Stimulated activated CD4-positive, alpha-beta T cell treated with anti-CD3 and anti-CD28 coated beads, Interleukin-4, amount 100 ng/mL, for 48 hours (primary cell): ENCODE results near the gene ZBTB2.

Experiments used
- DNase-seq, 2 donors: peaks; one replicate each; pipeline ENCODE4 v3.0.0-alpha.2; 2020; ENCODE audit warnings: low read depth in 2 of 2

Gene ZBTB2

GRCh38 chr6:151391471-151392413, at the start of gene ZBTB2:
TSS of gene ZBTB2 (minus strand) at chr6:151391559. CDS start at chr6:151373637, 17,922 bp downstream.
- DNase-seq = peak; percentile 41 to 43

- DNase-seq = no peak
Measured at GRCh38 chr6:151440930-151441329, 49.6 kb upstream of the ZBTB2 start.

GRCh38 chr6:151440498-151440897, 49.1 kb upstream of the ZBTB2 start:
- no peak for DNase-seq

- no peak for DNase-seq
Measured at GRCh38 chr6:151437401-151437800, 46.0 kb upstream of the ZBTB2 start.

- DNase-seq = no peak
Measured at GRCh38 chr6:151436802-151437201, 45.4 kb upstream of the ZBTB2 start.

- no peak for DNase-seq
Measured at GRCh38 chr6:151436300-151436699, 44.9 kb upstream of the ZBTB2 start.

- no peak for DNase-seq
Measured at GRCh38 chr6:151434369-151434768, 43.0 kb upstream of the ZBTB2 start.

- DNase-seq = no peak
Measured at GRCh38 chr6:151432651-151433050, 41.3 kb upstream of the ZBTB2 start.

- no peak for DNase-seq
Measured at GRCh38 chr6:151431337-151431736, 40.0 kb upstream of the ZBTB2 start.

GRCh38 chr6:151430886-151431285, 39.5 kb upstream of the ZBTB2 start:
- no peak for DNase-seq

- no peak for DNase-seq
Measured at GRCh38 chr6:151428093-151428735, 36.9 kb upstream of the ZBTB2 start.

GRCh38 chr6:151425561-151425960, 34.2 kb upstream of the ZBTB2 start:
- DNase-seq = no peak

- DNase-seq = no peak
Measured at GRCh38 chr6:151422981-151423380, 31.6 kb upstream of the ZBTB2 start.

GRCh38 chr6:151417477-151417876, 26.1 kb upstream of the ZBTB2 start:
- no peak for DNase-seq

- DNase-seq = no peak
Measured at GRCh38 chr6:151414641-151415260, 23.4 kb upstream of the ZBTB2 start.

- no peak for DNase-seq
Measured at GRCh38 chr6:151413372-151414145, 22.2 kb upstream of the ZBTB2 start.

- DNase-seq = no peak
Measured at GRCh38 chr6:151412909-151413308, 21.6 kb upstream of the ZBTB2 start.

- no peak for DNase-seq
Measured at GRCh38 chr6:151409679-151410078, 18.3 kb upstream of the ZBTB2 start.

- DNase-seq = no peak
Measured at GRCh38 chr6:151409260-151409659, 17.9 kb upstream of the ZBTB2 start.

- DNase-seq = no peak
Measured at GRCh38 chr6:151408858-151409257, 17.5 kb upstream of the ZBTB2 start.

GRCh38 chr6:151403919-151404308, 12.6 kb upstream of the ZBTB2 start:
- DNase-seq = no peak

- no peak for DNase-seq
Measured at GRCh38 chr6:151402228-151402627, 10.9 kb upstream of the ZBTB2 start.
